WTC11 (cell line): Measurements from ENCODE around the gene QSOX2.

Source experiments
- RORB ChIP-seq: fragments of 250-450 bp; sonication (Bioruptor Pico); IDR thresholded peaks from 2 replicates; pipeline ENCODE4 v1.9.0; 2021; ENCODE audit warnings: mild to moderate bottlenecking
- TCF7 ChIP-seq: sonication (generic); formaldehyde crosslinking; IDR thresholded peaks from 2 replicates; pipeline ENCODE4 v1.8.0; 2022; ENCODE audit warnings: mild to moderate bottlenecking, low read depth, missing genetic modification reagents, moderate library complexity
- TF ChIP-seq, protein P1 (sequence below): fragments of 200-600 bp; IDR thresholded peaks from 2 replicates; pipeline ENCODE4 v1.8.0; 2022; ENCODE audit warnings: antibody characterized with exemption

DNA sequence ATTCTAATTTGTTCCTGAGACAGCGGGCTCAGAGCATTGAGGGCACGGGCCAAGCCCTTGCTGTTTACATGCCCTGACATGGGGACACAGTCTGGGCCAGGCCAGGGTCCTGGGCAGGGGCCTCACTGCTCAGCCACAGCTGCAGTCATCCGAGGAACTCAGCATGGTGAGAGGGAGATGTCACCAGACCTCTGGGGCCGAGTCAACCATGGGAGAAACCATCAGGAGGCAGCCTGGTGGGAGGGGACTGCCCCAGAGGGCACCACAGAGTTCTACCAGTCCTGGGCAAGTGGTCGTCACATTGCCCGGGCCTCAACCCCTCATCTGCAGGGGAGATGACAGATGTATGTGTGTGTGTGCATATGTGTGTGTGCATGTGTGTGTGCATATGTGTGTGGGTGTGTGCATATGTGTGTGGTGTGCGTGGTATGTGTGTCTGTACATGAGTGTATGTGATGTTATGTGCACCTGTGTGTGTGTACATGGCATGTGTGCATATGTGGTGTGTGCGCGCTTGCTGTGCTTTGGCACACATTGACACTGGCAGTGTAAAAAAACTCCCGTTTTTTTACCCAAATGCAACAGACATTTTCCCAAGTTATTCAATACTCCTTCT, 84.5 kb downstream of the QSOX2 start:
- TF ChIP-seq RORB (CRISPR knock-in tag) (no peak), TCF7 (CRISPR knock-in tag) (no peak)
- TF ChIP-seq, protein P1, sequence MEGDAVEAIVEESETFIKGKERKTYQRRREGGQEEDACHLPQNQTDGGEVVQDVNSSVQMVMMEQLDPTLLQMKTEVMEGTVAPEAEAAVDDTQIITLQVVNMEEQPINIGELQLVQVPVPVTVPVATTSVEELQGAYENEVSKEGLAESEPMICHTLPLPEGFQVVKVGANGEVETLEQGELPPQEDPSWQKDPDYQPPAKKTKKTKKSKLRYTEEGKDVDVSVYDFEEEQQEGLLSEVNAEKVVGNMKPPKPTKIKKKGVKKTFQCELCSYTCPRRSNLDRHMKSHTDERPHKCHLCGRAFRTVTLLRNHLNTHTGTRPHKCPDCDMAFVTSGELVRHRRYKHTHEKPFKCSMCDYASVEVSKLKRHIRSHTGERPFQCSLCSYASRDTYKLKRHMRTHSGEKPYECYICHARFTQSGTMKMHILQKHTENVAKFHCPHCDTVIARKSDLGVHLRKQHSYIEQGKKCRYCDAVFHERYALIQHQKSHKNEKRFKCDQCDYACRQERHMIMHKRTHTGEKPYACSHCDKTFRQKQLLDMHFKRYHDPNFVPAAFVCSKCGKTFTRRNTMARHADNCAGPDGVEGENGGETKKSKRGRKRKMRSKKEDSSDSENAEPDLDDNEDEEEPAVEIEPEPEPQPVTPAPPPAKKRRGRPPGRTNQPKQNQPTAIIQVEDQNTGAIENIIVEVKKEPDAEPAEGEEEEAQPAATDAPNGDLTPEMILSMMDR: no peak
